Liver (tissue), 9 donors: ENCODE results near the gene ATP6V0D1. TPM values are rescaled to one million over a fixed set of nuclear protein-coding genes. Genes with fewer than 3 reads are reported as not detected.

ENCODE experiments used
- DNase-seq: peaks from one replicate; pipeline ENCODE4 v3.0.0-alpha.2; 2017; ENCODE audit warnings: low spot score
- H3K27ac ChIP-seq, 2 donors: one replicate each; pipeline ENCODE4 v1.7.0; 2013; ENCODE audit warnings: inconsistent platforms in 2 of 2, low read length in 2 of 2, control low read depth in 1 of 2, low read depth in 1 of 2, mild to moderate bottlenecking in 1 of 2
- H3K27me3 ChIP-seq, 4 donors: one replicate each; pipeline versions ENCODE4 v1.6.1 to v1.7.0; 2013; ENCODE audit warnings: low read length in 3 of 4, inconsistent platforms in 1 of 4, mild to moderate bottlenecking in 1 of 4, moderate library complexity in 1 of 4; ENCODE audit not compliant: control insufficient read depth in 4 of 4, insufficient read depth in 4 of 4
- H3K36me3 ChIP-seq, 4 donors: one replicate each; pipeline versions ENCODE4 v1.6.1 to v1.7.0; 2013; ENCODE audit warnings: low read length in 3 of 4, mild to moderate bottlenecking in 3 of 4, low read depth in 1 of 4, moderate library complexity in 1 of 4; ENCODE audit not compliant: control insufficient read depth in 4 of 4, insufficient read depth in 3 of 4
- H3K4me1 ChIP-seq, 4 donors: one replicate each; pipeline versions ENCODE4 v1.6.1 to v1.7.0; 2013; ENCODE audit warnings: low read length in 3 of 4, mild to moderate bottlenecking in 3 of 4, moderate library complexity in 1 of 4; ENCODE audit not compliant: control insufficient read depth in 4 of 4, insufficient read depth in 4 of 4
- H3K4me3 ChIP-seq, 3 donors: one replicate each; pipeline versions ENCODE4 v1.6.1 to v1.7.0; 2013; ENCODE audit warnings: low read length in 3 of 3, control low read depth in 1 of 3, low read depth in 1 of 3, mild to moderate bottlenecking in 1 of 3
- H3K9ac ChIP-seq, 2 donors: one replicate each; pipeline ENCODE4 v1.7.0; 2013; ENCODE audit warnings: low read length in 2 of 2, mild to moderate bottlenecking in 2 of 2, moderate library complexity in 2 of 2, control low read depth in 1 of 2, low read depth in 1 of 2
- H3K9me3 ChIP-seq, 4 donors: one replicate each; pipeline versions ENCODE4 v1.6.1 to v1.7.0; 2013; ENCODE audit warnings: low read length in 3 of 4; ENCODE audit not compliant: control insufficient read depth in 4 of 4
- ATF3 ChIP-seq: IDR thresholded peaks from 2 replicates; pipeline ENCODE4 v1.6.1; 2016; ENCODE audit warnings: antibody characterized with exemption
- CTCF ChIP-seq: fragments of 150-350 bp; IDR thresholded peaks from 2 replicates; pipeline ENCODE4 v1.5.1; 2017; ENCODE audit warnings: improper control_type of control experiment, low read depth, low read length; ENCODE audit not compliant: missing input control
- EGR1 ChIP-seq, 2 donors: IDR thresholded peaks; 2 replicates each; pipeline ENCODE4 v1.6.1; 2016 to 2018; ENCODE audit warnings: antibody characterized with exemption in 2 of 2, low read depth in 2 of 2
- FOXA1 ChIP-seq: IDR thresholded peaks from 2 replicates; pipeline ENCODE4 v1.6.1; 2016; ENCODE audit warnings: antibody characterized with exemption
- FOXA2 ChIP-seq: IDR thresholded peaks from 2 replicates; pipeline ENCODE4 v1.6.1; 2016; ENCODE audit warnings: antibody characterized with exemption
- GABPA ChIP-seq, 2 donors: IDR thresholded peaks in 1 of 2; conservative IDR thresholded peaks in 1 of 2; 2 replicates each; pipeline ENCODE4 v1.6.1; 2016; ENCODE audit warnings: antibody characterized with exemption in 2 of 2, mild to moderate bottlenecking in 1 of 2, moderate library complexity in 1 of 2
- HNF4A ChIP-seq, 2 donors: conservative IDR thresholded peaks; 2 replicates each; pipeline ENCODE4 v1.6.1; 2016; ENCODE audit warnings: antibody characterized with exemption in 2 of 2, mild to moderate bottlenecking in 2 of 2
- JUND ChIP-seq, 2 donors: IDR thresholded peaks; 2 replicates each; pipeline ENCODE4 v1.6.1; 2016; ENCODE audit warnings: antibody characterized with exemption in 2 of 2
- MAX ChIP-seq: IDR thresholded peaks from 2 replicates; pipeline ENCODE4 v1.6.1; 2016; ENCODE audit warnings: antibody characterized with exemption
- NR2F2 ChIP-seq: IDR thresholded peaks from 2 replicates; pipeline ENCODE4 v1.6.1; 2016; ENCODE audit warnings: antibody characterized with exemption
- RAD21 ChIP-seq, 2 donors: IDR thresholded peaks; 2 replicates each; pipeline ENCODE4 v1.6.1; 2016; ENCODE audit warnings: antibody characterized with exemption in 2 of 2, mild to moderate bottlenecking in 2 of 2
- REST ChIP-seq: IDR thresholded peaks from 2 replicates; pipeline ENCODE4 v1.6.1; 2016; ENCODE audit warnings: antibody characterized with exemption, mild to moderate bottlenecking
- RXRA ChIP-seq, 2 donors: IDR thresholded peaks; 2 replicates each; pipeline ENCODE4 v1.6.1; 2017 to 2018; ENCODE audit warnings: antibody characterized with exemption in 2 of 2, mild to moderate bottlenecking in 1 of 2
- SP1 ChIP-seq: IDR thresholded peaks from 2 replicates; pipeline ENCODE4 v1.6.1; 2018; ENCODE audit warnings: antibody characterized with exemption, mild to moderate bottlenecking
- TAF1 ChIP-seq: conservative IDR thresholded peaks from 2 replicates; pipeline ENCODE4 v1.6.1; 2016; ENCODE audit warnings: antibody characterized with exemption, mild to moderate bottlenecking
- YY1 ChIP-seq: IDR thresholded peaks from 2 replicates; pipeline ENCODE4 v1.6.1; 2016; ENCODE audit warnings: antibody characterized with exemption, mild to moderate bottlenecking
- WGBS: extraction: QIAGEN DNeasy Blood & Tissue Kit; methylation state at CpG from one replicate; pipeline ENCODE4 v1.1.7; 2013; 5-methylcytosine and 5-hydroxymethylcytosine counted together
- polyA plus RNA-seq, 2 donors: library from polyadenylated mRNA; stranded (reverse) in 1 of 2; unstranded in 1 of 2; fragments of 200-250 nt in 1 of 2; fragments of >200 nt in 1 of 2; fragmentation: Nextera tagmentation in 1 of 2; extraction: Ambion mirVana in 1 of 2; gene quantifications; one replicate each; pipeline versions ENCODE4 v1.2.1 to v1.2.3, GENCODE V29; 2013 to 2015
- total RNA-seq, 2 donors: library from RNA; depleted of rRNA; stranded (reverse); fragments of >200 nt; gene quantifications; one replicate each; pipeline ENCODE4 v1.2.3, GENCODE V29; 2014
- donor health status: healthy.
- donor health status: healthy.
- donor health status: healthy.
- donor health status: healthy.
- donor health status: healthy.

The ATP6V0D1 gene
- total and polyA plus RNA-seq, 4 donors = 47.6 to 80.2 (median 66.6) TPM

- Histone ChIP-seq H3K9me3 (no peaks in the 10 kb centered on the region), H3K27ac (peak overlapping the region in 1 of 2 donors; percentile 20), H3K9ac (no peak overlapping the region), H3K27me3 (no peaks in the 10 kb centered on the region), H3K36me3 (peaks cover 0 to 2% (median 1%) of the 10 kb centered on the region in 4 donors), H3K4me1 (peaks cover 52 to 86% (median 80%) of the 10 kb centered on the region in 4 donors), H3K4me3 (no peak overlapping the region)
- DNase-seq = no peak
- WGBS = 85% methylated on average over 22 of the region's 22 CpGs
- TF ChIP-seq YY1 = no peak
- TF ChIP-seq RAD21 (IDR thresholded peaks at IDR 0.05) = no peak
- TF ChIP-seq NR2F2 = no peak
- no peak for TF ChIP-seq RXRA (IDR thresholded peaks at IDR 0.05)
- no peak for TF ChIP-seq FOXA2
- no peak for TF ChIP-seq CTCF
- TF ChIP-seq FOXA1 = no peak
- no peak for TF ChIP-seq ATF3
- no peak for TF ChIP-seq MAX
- TF ChIP-seq JUND (IDR thresholded peaks at IDR 0.05) = no peak
- TF ChIP-seq EGR1 (IDR thresholded peaks at IDR 0.05; ENCODE audit: low read depth in 2 of 2) = no peak
Observed at GRCh38 chr16:67444259-67445125, 36.5 kb downstream of the ATP6V0D1 start.

- WGBS = 49% methylated on average over 6 of the region's 6 CpGs
- DNase-seq = no peak
- H3K9ac ChIP-seq = peak overlapping the region in 1 of 2 donors; percentile 17
Observed at GRCh38 chr16:67443265-67443664, 37.7 kb downstream of the ATP6V0D1 start.

More at GRCh38 chr16:67443265-67443664, 37.7 kb downstream of the ATP6V0D1 start:
- peak overlapping the region in 1 of 2 donors; percentile 20 for H3K27ac ChIP-seq
- H3K4me1 ChIP-seq = peaks cover 45 to 75% (median 69%) of the 10 kb centered on the region in 4 donors
- TF ChIP-seq RXRA (IDR thresholded peaks at IDR 0.05) (peak; percentile 22 to 73), RAD21 (IDR thresholded peaks at IDR 0.05) (no peak), SP1 (peak; percentile 46), REST (no peak), HNF4A (conservative IDR thresholded peaks at IDR 0.05) (peak; percentile 36 to 58), TAF1 (no peak), ATF3 (peak; percentile 42), GABPA (IDR thresholded peaks at IDR 0.05 in 1 of 2, conservative IDR thresholded peaks at IDR 0.05 in 1 of 2) (no peak), JUND (IDR thresholded peaks at IDR 0.05) (peak; percentile 58 to 59)
- H3K4me3 ChIP-seq = no peak overlapping the region
- no peaks in the 10 kb centered on the region for H3K27me3 ChIP-seq
- H3K9me3 ChIP-seq = no peaks in the 10 kb centered on the region
- H3K36me3 ChIP-seq = peaks cover 0 to 12% (median 6%) of the 10 kb centered on the region in 4 donors
